Adrenal gland (tissue), 12 donors: Measurements from ENCODE around the gene SELENOO. TPM values are rescaled to one million over a fixed set of nuclear protein-coding genes. Genes with fewer than 3 reads are reported as not detected.
A peak's percentile ranks its signal among the peaks of the same experiment; 100 is the strongest.

Experiments used
- DNase-seq, 7 donors: peaks; one replicate each; pipeline ENCODE4 v3.0.0-alpha.2; 2019 to 2020
- H3K27ac ChIP-seq, 5 donors: fragments of 200-600 bp; sonication (generic) in 4 of 5; 1 replicate in 3 of 5; 2 replicates in 2 of 5; pipeline versions ENCODE4 v1.5.1 to v1.8.0; 2016 to 2020; ENCODE audit warnings: mild to moderate bottlenecking in 1 of 5
- H3K27me3 ChIP-seq: fragments of 200-600 bp; 2 replicates; pipeline ENCODE4 v1.8.0; 2021
- H3K36me3 ChIP-seq, 2 donors: fragments of 200-600 bp; replicated peaks in 1 of 2; 1 replicate in 1 of 2; 2 replicates in 1 of 2; pipeline versions ENCODE4 v1.5.1 to v1.8.0; 2018 to 2022
- H3K4me1 ChIP-seq, 2 donors: fragments of 200-600 bp; replicated peaks in 1 of 2; 1 replicate in 1 of 2; 2 replicates in 1 of 2; pipeline versions ENCODE4 v1.5.1 to v1.8.0; 2018 to 2021
- H3K4me3 ChIP-seq, 4 donors: fragments of 200-600 bp; sonication (generic) in 3 of 4; one replicate each; pipeline ENCODE4 v1.5.1; 2016 to 2018
- H3K9me3 ChIP-seq, 3 donors: fragments of 200-600 bp; sonication (generic) in 1 of 3; replicated peaks in 1 of 3; 1 replicate in 2 of 3; 2 replicates in 1 of 3; pipeline versions ENCODE4 v1.5.1 to v1.8.0; 2016 to 2021
- POLR2A ChIP-seq, 2 donors: fragments of 450-650 bp; IDR thresholded peaks; one replicate each; pipeline ENCODE4 v1.6.1; 2017; ENCODE audit warnings: antibody characterized with exemption in 2 of 2, mild to moderate bottlenecking in 2 of 2, moderate library complexity in 1 of 2
- WGBS, 4 donors: extraction: QIAGEN DNeasy Blood & Tissue Kit in 2 of 4; methylation state at CpG; one replicate each; pipeline versions ENCODE4 v1.1.5 to v1.1.7; 2013 to 2017; 5-methylcytosine and 5-hydroxymethylcytosine counted together
- intact Hi-C, 2 donors: fragments of 100-400 bp; cut with DNase I; formaldehyde crosslinking; loops; one replicate each; pipeline versions ENCODE4 v1.14.1 to v1.15.0; 2022 to 2023
- polyA plus RNA-seq, 3 donors: library from polyadenylated mRNA; stranded (reverse); fragments of 200-250 nt in 2 of 3; fragments of 350-450 nt in 1 of 3; fragmentation: Illumina TruSeq in 1 of 3; extraction: RNeasy Lipid Tissue Mini Kit (QIAGEN cat#74804) in 1 of 3; gene quantifications; one replicate each; pipeline ENCODE4 v1.2.3, GENCODE V29; 2013 to 2014
- total RNA-seq, 9 donors: library from RNA; depleted of rRNA in 4 of 9; stranded (reverse); fragments of >200 nt in 4 of 9; fragments of 120-200 nt in 1 of 9; fragmentation: NEBNext Ultra II Directional in 1 of 9; extraction: Animal tissue kit (Norgen Biotek cat#: 25700) in 1 of 9; gene quantifications; one replicate each; pipeline versions ENCODE4 v1.1.0 to v1.2.4, GENCODE V29; 2013 to 2023
- TF ChIP-seq, protein P1 (sequence below), 6 experiments: fragments of 450-650 bp in 4 of 6; fragments of 200-600 bp in 2 of 6; sonication (generic) in 1 of 6; IDR thresholded peaks; 1 replicate in 5 of 6; 2 replicates in 1 of 6; pipeline versions ENCODE4 v1.5.1 to v1.8.0; 2016 to 2021; ENCODE audit warnings: antibody characterized with exemption in 6 of 6, mild to moderate bottlenecking in 2 of 6, moderate library complexity in 1 of 6
- donor health status: healthy with polysubstance abuse.
- donor health status: Bipolar disorder and iron deficiency.
- donor health status: DM: yes; HTN: yes; CAD: no.
- donor health status: DM: no; HTN: no; CAD: no.
- donor health status: DM: no; HTN: no; CAD: no.
- donor health status: DM: yes; HTN: yes; CAD: no.

SELENOO gene
- total and polyA plus RNA-seq, 12 donors: 1.9 to 89.0 (median 35.8) TPM

DNA sequence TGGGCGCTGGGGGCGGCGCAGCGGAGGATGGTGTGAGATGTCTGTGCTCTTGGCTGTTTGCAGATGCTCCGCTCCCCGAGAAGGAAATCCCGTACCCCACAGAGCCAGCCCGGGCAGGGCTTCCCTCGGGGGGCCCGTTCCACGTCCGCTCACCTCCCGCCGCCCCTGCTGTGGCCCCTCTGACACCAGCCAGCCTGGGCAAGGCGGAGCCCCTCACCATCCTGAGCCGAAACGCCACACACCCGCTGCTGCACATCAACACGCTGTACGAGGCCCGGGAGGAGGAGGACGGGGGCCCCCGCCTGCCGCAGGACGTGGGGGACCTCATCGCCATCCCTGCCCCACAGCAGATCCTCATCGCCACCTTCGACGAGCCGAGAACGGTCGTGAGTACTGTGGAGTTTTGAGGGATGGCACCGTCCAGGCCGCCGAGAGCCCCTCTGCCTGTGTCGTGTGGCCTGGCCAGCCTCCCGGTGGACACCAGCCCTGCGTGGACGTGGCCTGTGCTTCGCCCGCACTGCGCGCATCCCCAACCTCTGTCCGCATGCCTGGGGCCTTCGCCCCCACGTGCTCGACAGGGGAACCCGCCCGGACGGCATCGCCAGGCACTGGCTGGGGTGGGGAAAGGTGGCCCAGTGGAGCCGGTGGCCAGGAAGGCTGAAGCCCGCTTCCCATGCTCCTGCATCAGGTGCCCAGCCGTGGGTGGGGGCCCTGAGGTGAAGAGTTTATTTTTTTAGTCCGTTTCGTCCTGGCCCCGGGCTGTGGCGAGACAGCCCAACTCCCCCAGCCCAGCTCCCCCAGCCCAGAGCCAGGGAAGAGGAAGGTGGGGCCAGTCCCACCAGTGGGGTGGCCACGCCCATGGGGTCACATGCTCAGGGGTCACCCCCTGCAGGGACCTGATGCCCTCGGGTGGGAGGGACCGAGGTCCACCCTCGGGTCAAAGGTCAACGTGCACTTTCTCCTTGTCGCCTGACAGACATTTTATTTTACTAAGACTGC lies 21.6 kb upstream of the SELENOO start:
- H3K4me3 ChIP-seq: no peak overlapping the region
- H3K27me3 ChIP-seq: peaks cover 11% of the 10 kb centered on the region
- H3K36me3 ChIP-seq: no peaks in the 10 kb centered on the region
- no peak overlapping the region for H3K27ac ChIP-seq
- TF ChIP-seq, protein P1, sequence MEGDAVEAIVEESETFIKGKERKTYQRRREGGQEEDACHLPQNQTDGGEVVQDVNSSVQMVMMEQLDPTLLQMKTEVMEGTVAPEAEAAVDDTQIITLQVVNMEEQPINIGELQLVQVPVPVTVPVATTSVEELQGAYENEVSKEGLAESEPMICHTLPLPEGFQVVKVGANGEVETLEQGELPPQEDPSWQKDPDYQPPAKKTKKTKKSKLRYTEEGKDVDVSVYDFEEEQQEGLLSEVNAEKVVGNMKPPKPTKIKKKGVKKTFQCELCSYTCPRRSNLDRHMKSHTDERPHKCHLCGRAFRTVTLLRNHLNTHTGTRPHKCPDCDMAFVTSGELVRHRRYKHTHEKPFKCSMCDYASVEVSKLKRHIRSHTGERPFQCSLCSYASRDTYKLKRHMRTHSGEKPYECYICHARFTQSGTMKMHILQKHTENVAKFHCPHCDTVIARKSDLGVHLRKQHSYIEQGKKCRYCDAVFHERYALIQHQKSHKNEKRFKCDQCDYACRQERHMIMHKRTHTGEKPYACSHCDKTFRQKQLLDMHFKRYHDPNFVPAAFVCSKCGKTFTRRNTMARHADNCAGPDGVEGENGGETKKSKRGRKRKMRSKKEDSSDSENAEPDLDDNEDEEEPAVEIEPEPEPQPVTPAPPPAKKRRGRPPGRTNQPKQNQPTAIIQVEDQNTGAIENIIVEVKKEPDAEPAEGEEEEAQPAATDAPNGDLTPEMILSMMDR (IDR thresholded peaks at IDR 0.05): no peak
- TF ChIP-seq POLR2A (IDR thresholded peaks at IDR 0.05): no peak
- intact Hi-C loops: no loop called here
- peaks cover 0 to 5% of the 10 kb centered on the region in 2 donors for H3K4me1 ChIP-seq
- no peaks in the 10 kb centered on the region for H3K9me3 ChIP-seq
- peak in 1 of 7 donors; percentile 13 for DNase-seq
- 84 to 90% (median 85%) methylated on average over 53 to 64 of the region's 64 CpGs for WGBS, 4 donors

DNA sequence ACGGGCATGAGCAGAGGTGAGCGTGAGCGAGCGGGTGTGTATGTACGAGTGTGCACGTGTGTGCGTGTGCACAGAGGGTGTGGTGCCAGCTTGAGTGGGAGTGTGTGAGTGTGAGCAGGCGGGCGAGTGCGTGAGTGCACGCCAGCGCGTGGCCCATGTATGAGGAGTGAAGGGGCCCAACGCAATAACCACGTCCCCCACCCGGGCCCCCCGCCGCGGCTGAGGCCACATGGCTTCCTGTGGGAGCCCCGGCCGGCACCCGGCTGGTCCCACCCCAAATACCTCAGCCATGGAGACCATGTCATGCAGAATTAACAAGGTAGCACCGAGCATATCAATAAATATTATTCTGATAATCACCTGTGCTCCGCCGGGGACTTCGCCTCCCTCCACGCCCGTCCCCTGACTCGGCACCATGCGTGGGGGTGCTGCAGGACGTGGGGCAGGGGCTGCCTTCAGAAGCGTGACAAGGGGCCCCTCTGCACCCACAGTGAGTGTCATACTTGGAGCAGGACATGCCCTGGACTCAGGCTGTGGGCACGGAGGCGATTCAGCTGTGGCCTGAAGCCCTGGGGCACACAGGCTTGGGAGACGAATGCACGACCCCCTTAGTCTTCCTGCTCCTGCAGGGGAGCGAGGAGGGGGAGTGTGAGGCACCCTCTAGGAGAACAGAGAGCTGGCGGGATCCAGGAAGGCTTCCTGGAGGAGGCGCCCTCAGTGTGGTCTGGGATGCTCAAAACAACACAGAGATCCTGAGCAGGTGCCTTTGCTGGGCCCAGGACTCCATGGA lies 20.7 kb upstream of the SELENOO start:
- peak in 1 of 7 donors; percentile 13 for DNase-seq
- no peak overlapping the region for H3K27ac ChIP-seq
- TF ChIP-seq, protein P1 (IDR thresholded peaks at IDR 0.05): no peak
- no peak for TF ChIP-seq POLR2A (IDR thresholded peaks at IDR 0.05)
- intact Hi-C loops: no loop called here
- H3K36me3 ChIP-seq: no peaks in the 10 kb centered on the region
- WGBS, 4 donors: 76 to 83% (median 78%) methylated on average over 29 to 39 of the region's 39 CpGs
- H3K4me1 ChIP-seq: peaks cover 0 to 10% of the 10 kb centered on the region in 2 donors
- no peaks in the 10 kb centered on the region for H3K9me3 ChIP-seq
- H3K4me3 ChIP-seq: no peak overlapping the region
- H3K27me3 ChIP-seq: peaks cover 11% of the 10 kb centered on the region

DNA sequence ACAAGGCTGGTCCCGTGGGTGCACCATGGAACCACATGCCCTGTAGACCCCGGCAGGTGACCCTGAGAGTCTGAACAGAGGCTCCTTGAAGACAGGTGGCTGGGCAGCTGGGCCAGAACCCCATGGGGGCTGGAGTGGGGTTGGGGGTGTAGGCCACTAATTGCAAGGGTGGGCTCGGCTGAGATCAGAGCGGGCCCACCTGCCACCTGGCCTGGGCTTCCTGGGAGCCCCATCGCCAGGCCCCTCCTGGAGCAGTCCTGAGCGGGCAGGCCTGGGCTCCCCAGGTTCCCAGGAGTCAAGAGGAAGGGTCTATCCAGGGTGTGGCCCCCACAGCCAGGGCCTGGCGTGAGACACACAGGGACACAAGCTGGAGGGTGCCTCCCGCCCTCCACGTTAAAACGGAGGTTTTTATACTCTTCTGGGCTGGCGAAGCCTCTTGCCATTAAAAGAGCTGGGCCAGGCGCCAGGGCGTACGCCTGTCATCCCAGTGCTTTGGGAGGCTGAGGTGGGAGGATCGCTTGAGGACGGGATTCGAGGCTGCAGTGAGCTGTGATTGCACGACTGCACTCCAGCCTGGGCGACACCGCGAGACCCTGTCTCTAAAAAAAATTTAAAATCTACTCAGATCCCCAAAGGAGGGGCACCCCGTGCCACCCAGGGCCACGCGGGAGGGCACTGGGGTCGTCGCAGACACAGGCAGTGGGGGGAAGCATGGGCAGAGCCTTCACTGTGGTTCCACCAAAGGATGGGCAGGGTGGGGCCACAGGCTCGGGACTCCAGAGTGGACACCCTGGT lies 19.9 kb upstream of the SELENOO start:
- TF ChIP-seq, protein P1 (IDR thresholded peaks at IDR 0.05): no peak
- TF ChIP-seq POLR2A (IDR thresholded peaks at IDR 0.05): no peak
- no peak overlapping the region for H3K27ac ChIP-seq
- H3K4me1 ChIP-seq: peaks cover 0 to 10% of the 10 kb centered on the region in 2 donors
- no peaks in the 10 kb centered on the region for H3K36me3 ChIP-seq
- intact Hi-C loops: no loop called here
- no peaks in the 10 kb centered on the region for H3K9me3 ChIP-seq
- DNase-seq: peak in 2 of 7 donors; percentile 19 to 51
- 92 to 93% (median 93%) methylated on average over 20 to 27 of the region's 27 CpGs for WGBS, 4 donors
- H3K27me3 ChIP-seq: peaks cover 11% of the 10 kb centered on the region
- H3K4me3 ChIP-seq: no peak overlapping the region
